Frontal cortex (tissue), 4 donors: ENCODE measurements around the gene VPS29. TPM values are rescaled to one million over a fixed set of nuclear protein-coding genes. Genes with fewer than 3 reads are reported as not detected.
A peak's percentile ranks its signal among the peaks of the same experiment; 100 is the strongest.
"Not testable (repeated sequence)": the region's sequence is repeated elsewhere in the genome, so short reads cannot be mapped to it uniquely, and the experiment has no call there.

Experiments
- DNase-seq, 2 donors: peaks; one replicate each; pipeline ENCODE4 v3.0.0; 2012; ENCODE audit warnings: low spot score in 2 of 2
- FAIRE-seq: peaks from 2 replicates; lab custom pipeline; 2012; peaks lifted over from hg19 to GRCh38; lab: Jason Lieb, UNC
- total RNA-seq: library from RNA; depleted of rRNA; stranded (reverse); fragments of >200 nt; gene quantifications from one replicate; pipeline ENCODE4 v1.2.3, GENCODE V29; 2014
- donor health status: control.
- donor health status: control.
- donor health status: control.

The VPS29 gene
- total RNA-seq, 1 donor from 2014 or later = 106 TPM

DNA sequence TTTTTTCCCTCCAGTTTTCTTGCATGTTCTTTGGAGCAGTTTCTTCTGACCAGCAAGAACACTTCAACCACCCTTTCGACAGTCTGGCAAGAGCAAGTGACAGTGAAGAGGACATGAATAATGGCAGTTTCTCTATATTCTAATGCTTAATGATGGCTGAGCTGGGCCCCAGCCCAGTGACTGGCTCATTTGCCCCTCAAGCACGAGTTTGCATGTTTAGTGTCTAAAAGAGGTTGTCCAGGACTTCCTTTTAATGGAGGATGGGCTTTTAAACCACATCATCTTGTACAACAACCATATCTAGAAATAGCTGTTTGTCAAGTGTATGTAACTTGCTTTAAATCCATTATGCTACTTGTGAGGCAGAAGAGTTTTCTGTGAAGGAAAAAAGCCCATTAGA is 28.6 kb upstream of the VPS29 start:
- no peak for FAIRE-seq
- DNase-seq = no peak

DNA sequence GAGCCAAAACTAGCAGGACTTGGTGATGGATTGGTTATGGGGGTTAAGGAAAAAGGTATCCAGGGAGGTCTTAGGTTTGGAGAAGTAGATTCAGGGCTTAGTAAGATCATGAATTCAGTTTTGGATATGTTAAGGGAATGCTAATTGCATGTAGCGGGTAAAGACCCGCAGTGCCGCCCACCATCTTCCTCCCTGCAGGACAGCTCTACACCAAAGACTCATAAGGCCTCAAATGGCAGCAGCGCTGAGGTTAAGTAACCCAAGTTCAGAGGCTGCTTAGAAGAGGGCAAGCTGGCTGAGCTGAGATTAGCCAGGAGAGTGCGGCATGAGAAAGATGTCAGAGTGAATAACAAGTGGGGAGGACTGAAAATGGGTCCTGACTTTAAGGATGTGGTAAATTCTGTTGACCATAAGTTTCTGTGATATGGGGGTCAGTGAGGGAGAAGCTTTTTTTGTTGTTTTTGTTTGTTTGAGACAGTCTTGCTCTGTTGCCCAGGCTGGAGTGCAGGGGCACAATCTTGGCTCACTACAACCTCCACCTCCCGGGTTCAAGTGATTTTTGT is 26.4 kb upstream of the VPS29 start:
- FAIRE-seq (no peak), DNase-seq (no peak)

- FAIRE-seq, DNase-seq: not testable (repeated sequence)
Measured at GRCh38 chr12:110520876-110521712, 19.2 kb upstream of the VPS29 start.

DNA sequence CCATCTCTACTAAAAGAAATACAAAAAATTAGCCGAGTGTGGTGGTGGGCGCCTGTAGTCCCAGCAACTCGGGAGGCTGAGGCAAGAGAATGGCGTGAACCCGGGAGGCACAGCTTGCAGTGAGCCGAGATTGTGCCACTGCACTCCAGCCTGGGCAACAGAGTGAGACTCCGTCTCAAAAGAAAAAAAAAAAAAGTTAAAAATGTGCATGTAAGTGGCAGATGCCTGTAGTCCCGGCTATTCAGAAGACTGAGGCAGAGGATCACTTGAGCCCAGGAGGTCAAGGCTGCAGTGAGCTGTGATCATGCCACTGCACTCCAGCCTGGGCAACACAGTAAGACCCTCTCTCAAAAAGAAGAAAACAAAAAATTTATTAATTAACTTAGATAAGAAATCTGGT is 16.1 kb upstream of the VPS29 start:
- not testable (repeated sequence) for FAIRE-seq, DNase-seq

DNA sequence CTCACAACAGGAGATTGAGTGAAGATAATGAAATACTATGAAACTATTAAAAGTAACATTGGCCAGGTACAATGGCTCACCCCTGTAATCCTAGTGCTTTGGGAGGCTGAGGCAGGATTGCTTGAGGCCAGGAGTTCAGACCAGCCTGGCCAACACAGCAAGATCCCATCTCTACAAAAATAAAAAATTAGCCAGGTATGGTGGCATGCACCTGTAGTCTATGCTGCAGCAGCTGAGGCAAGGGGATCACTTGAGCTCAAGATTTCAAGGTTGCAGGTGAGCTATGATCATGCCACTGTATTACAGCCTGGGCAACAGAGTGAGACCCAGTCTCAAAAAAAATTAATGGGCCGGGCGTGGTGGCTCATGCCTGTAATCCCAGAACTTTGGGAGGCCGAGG is 15.1 kb upstream of the VPS29 start:
- no peak for FAIRE-seq
- no peak for DNase-seq

- DNase-seq (no peak), FAIRE-seq (no peak)
Measured at GRCh38 chr12:110514363-110514762, 12.5 kb upstream of the VPS29 start.

- DNase-seq = no peak
- no peak for FAIRE-seq
Measured at GRCh38 chr12:110513842-110514241, 11.9 kb upstream of the VPS29 start.

GRCh38 chr12:110508071-110508586 is 6.2 kb upstream of the VPS29 start:
- no peak for DNase-seq
- no peak for FAIRE-seq

DNA sequence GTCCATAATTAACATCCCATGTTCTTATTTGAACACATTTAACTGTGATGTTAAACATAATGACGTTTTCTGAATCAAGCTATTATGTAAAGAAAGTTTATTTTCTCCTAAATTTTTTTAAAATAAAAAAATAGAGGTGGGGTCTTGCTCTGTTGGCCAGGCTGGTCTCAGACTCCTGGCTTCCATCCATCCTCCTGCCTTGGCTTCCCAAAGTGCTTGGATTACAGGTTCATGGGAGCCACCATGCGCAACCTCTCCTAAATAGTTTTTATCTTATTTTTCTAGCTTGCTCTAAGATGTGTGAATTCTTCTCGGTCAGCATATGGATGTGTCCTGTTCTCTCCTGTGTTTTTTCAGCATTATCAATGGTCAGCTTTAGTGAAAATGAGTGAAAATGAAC is 3.4 kb upstream of the VPS29 start:
- FAIRE-seq (no peak), DNase-seq (no peak)

- FAIRE-seq (no peak), DNase-seq (no peak)
Measured at GRCh38 chr12:110503432-110503831, 1.5 kb upstream of the VPS29 start.

DNA sequence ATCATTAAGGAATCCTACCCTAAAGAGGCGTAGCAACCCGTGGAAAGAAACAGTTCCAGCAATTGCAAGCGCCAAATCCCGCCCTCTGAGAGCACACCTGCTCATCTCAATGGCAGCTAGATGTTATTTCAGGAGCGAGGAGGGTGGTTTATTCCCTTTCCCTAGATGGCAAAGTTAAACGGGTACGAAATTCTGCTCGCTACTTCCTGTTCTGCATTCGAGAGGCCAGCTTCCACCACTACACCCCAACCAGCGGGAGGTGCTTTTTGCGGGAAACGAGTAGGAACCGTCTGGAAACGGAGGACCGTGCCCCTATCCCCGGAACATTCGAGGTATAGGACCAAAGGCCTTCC is 536 bp downstream of the VPS29 start:
- FAIRE-seq (no peak), DNase-seq (no peak)

- no peak for FAIRE-seq
- DNase-seq = peak in 1 of 2 donors; percentile 15
Measured at GRCh38 chr12:110498984-110499706, 2.8 kb downstream of the VPS29 start.

- FAIRE-seq = no peak
- no peak for DNase-seq
Measured at GRCh38 chr12:110475426-110475825, 26.5 kb downstream of the VPS29 start.

DNA sequence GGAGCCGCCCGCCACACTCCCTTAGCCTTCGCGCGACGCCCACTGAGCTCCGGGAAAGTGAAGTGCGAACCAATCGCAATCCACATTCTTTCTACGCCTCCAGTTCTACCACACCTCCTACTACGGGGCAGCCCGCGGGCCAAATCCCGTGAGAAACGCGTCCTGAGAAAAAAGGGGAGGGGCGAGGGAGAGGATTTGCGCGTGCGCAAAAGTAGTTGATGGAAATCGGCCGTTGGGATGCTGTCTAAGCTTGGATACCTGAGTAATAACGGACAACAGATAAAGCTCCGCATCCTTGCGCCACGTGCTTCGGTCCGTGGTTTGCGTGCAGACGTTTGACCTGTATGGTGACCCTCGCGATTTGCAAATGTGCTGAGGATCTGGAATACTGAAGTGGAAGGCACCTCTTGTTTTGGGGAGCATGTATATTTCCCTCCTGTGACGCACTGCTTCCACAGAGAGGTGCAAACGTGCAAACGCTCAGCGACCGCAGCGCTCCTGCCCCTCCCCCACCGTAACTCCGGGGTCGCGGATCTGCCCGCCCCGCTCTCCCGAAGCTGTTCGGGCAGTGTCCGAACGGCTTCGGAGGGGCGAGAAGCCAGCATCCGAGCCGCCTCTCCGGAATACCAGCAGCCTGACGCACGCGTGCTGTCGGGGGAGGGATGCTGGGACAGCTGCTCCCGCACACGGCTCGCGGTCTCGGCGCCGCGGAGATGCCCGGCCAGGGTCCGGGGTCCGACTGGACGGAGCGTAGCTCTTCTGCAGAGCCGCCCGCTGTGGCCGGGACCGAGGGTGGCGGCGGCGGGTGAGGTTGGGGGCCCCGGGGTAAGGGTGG is 33.5 kb downstream of the VPS29 start, which contains the start of the genes FAM216A and GPN3:
Gene FAM216A (plus strand): TSS at position 632 of the 835 bp plus-strand sequence. CDS start 31 bp downstream, at position 663.
Gene GPN3 (minus strand): TSS at position 44 of the 835 bp plus-strand sequence. CDS start 54 bp downstream, outside the sequence.
- FAIRE-seq = no peak
- DNase-seq = peak; percentile 91 to 92

GRCh38 chr12:110467847-110468213 is 34.1 kb downstream of the VPS29 start:
- no peak for DNase-seq
- FAIRE-seq = no peak

DNA sequence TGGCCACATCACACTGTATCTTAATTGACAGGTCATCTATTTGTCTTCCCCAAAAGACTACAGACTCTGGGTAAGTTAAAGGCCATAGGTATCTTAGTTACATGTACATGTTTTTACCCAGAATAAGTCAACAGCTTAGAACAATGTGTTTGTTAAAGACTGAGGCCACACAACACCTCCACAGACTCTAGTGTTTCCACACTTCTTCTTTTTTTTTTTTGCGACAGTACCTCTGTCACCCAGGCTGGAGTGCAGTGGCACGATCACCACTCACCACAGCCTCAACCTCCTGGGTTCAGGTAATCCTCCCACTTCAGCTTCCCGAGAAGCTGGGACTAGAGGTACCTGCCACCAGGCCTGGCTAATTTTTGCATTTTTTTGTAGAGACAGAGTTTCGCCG is 35.1 kb downstream of the VPS29 start:
- FAIRE-seq (no peak), DNase-seq (no peak)

GRCh38 chr12:110465765-110466164 is 36.1 kb downstream of the VPS29 start:
- not testable (repeated sequence) for FAIRE-seq

DNA sequence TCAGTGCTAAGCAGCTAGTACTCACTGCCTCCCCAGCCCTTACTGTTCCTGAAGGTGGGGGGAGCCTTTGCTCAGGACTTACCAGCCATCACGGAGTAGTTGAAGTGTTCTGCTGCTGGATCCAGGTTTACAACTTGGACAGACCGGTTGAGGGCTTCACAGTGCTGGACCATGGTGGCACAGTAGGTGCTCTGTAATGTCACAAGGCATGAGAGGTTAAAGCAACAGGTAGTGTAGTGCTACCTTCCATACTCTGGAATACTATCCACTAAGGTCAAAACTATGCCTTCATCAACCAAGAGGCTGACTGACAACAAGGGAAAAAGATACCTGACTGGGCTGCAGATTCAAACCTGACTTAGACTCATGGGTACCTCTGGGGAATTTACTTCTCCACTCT is 36.9 kb downstream of the VPS29 start:
- no peak for DNase-seq
- no peak for FAIRE-seq

More at GRCh38 chr12:110465765-110466164, 36.1 kb downstream of the VPS29 start:
- DNase-seq = not testable (repeated sequence)

- FAIRE-seq, DNase-seq: not testable (repeated sequence)
Measured at GRCh38 chr12:110461189-110461588, 40.7 kb downstream of the VPS29 start.

- DNase-seq (no peak), FAIRE-seq (no peak)
Measured at GRCh38 chr12:110458756-110459155, 43.2 kb downstream of the VPS29 start.
